ENCODE results near the gene HM13. TPM values are rescaled to one million over a fixed set of nuclear protein-coding genes. Genes with fewer than 3 reads are reported as not detected.

HM13 gene
- total and polyA plus RNA-seq, 2 of the 13 experiments (the other 11 are each of a cell fraction or from before 2014, with no cell fraction given), result 118 to 243 TPM

DNA sequence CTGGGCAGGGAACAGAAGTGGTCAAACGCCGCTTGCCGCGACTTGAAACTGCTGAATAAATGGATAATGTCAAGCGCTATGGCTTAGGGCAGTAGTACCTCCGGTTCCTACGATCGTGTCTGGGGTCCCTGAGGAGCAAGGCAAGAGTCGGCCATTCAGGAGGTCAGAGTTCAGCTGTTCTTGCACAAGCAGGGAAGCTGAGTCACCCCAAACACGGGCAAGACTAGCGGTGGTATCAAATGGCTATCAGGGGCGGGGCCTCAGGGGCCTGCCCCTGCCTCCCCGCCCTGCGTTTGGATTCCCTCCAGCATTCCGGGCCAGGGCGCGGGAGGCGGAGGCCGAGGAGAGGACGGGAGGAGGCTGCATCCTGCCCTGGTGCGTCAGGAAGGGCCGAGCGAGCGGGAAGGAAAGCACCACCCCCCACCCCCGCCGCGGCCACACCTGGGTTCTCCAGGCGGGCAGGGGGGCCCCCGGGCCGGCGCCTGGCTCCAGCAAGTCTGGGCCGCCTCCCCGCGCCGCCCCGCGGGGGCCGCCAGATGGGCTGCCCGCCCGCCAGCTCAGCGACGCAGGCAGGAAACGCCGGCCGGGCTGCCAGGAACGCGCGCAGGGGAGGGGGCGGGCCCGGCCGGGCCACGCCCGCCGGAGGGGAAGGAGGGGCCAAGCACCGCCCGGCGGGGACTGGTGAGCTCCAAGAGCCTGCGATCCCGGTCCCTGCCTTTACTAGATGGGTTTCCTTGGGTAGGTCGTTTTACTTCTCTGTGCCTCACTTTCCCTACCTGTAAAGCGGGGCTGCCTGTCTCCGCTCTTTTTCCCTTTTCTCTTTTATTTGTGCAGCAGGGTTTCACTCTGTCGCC is 58.7 kb downstream of the HM13 start (continued):
- peak; percentile 94 for TF ChIP-seq ZXDC (CRISPR knock-in tag; IDR thresholded peaks at IDR 0.05)
- TF ChIP-seq, protein P1, sequence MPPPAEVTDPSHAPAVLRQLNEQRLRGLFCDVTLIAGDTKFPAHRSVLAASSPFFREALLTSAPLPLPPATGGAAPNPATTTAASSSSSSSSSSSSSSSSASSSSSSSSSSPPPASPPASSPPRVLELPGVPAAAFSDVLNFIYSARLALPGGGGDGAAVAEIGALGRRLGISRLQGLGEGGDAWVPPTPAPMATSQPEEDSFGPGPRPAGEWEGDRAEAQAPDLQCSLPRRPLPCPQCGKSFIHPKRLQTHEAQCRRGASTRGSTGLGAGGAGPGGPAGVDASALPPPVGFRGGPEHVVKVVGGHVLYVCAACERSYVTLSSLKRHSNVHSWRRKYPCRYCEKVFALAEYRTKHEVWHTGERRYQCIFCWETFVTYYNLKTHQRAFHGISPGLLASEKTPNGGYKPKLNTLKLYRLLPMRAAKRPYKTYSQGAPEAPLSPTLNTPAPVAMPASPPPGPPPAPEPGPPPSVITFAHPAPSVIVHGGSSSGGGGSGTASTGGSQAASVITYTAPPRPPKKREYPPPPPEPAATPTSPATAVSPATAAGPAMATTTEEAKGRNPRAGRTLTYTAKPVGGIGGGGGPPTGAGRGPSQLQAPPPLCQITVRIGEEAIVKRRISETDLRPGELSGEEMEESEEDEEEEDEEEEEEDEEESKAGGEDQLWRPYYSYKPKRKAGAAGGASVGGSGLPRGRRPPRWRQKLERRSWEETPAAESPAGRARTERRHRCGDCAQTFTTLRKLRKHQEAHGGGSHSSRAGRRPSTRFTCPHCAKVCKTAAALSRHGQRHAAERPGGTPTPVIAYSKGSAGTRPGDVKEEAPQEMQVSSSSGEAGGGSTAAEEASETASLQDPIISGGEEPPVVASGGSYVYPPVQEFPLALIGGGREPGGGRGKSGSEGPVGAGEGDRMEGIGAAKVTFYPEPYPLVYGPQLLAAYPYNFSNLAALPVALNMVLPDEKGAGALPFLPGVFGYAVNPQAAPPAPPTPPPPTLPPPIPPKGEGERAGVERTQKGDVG (CRISPR knock-in tag; IDR thresholded peaks at IDR 0.05; ENCODE audit: borderline replicate concordance), result peak; percentile 80
- TF ChIP-seq CENPBD1 (CRISPR knock-in tag; IDR thresholded peaks at IDR 0.05; ENCODE audit: borderline replicate concordance, low read depth), result no peak
- peak; percentile 40 for TF ChIP-seq GABPA (IDR thresholded peaks at IDR 0.05; ENCODE audit: low read depth, low read length)
- peak; percentile 75 for TF ChIP-seq GABPA (CRISPR knock-in tag; IDR thresholded peaks at IDR 0.05; ENCODE audit: low read depth)
- TF ChIP-seq YEATS2 (CRISPR knock-in tag; IDR thresholded peaks at IDR 0.05; ENCODE audit: borderline replicate concordance), result no peak; the same call in 1 of the 2 replicates
- TF ChIP-seq ZNF484 (CRISPR knock-in tag; IDR thresholded peaks at IDR 0.05; ENCODE audit: borderline replicate concordance, low read depth), result no peak
- no peak; the same call in none of the 2 replicates for TF ChIP-seq GTF3A (CRISPR knock-in tag; conservative IDR thresholded peaks at IDR 0.05)
- peak; percentile 98 for TF ChIP-seq CREBL2 (CRISPR knock-in tag; IDR thresholded peaks at IDR 0.05; ENCODE audit: borderline replicate concordance)
- TF ChIP-seq PAF1 (CRISPR knock-in tag; IDR thresholded peaks at IDR 0.05), result peak; percentile 98
- peak; percentile 97 for TF ChIP-seq RXRB (CRISPR knock-in tag; IDR thresholded peaks at IDR 0.05; ENCODE audit: borderline replicate concordance)
- peak; percentile 72; the same call in 1 of the 2 replicates for TF ChIP-seq ZNF672 (CRISPR knock-in tag; IDR thresholded peaks at IDR 0.05)
- TF ChIP-seq SIX4 (CRISPR knock-in tag; IDR thresholded peaks at IDR 0.05), result peak; percentile 99
- TF ChIP-seq, protein P2, sequence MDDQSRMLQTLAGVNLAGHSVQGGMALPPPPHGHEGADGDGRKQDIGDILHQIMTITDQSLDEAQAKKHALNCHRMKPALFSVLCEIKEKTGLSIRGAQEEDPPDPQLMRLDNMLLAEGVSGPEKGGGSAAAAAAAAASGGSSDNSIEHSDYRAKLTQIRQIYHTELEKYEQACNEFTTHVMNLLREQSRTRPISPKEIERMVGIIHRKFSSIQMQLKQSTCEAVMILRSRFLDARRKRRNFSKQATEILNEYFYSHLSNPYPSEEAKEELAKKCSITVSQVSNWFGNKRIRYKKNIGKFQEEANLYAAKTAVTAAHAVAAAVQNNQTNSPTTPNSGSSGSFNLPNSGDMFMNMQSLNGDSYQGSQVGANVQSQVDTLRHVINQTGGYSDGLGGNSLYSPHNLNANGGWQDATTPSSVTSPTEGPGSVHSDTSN (CRISPR knock-in tag; IDR thresholded peaks at IDR 0.05; ENCODE audit: borderline replicate concordance), result peak; percentile 92
- TF ChIP-seq FOXK1 (CRISPR knock-in tag; IDR thresholded peaks at IDR 0.05; ENCODE audit: borderline replicate concordance, low read depth), result peak; percentile 93
- no peak for TF ChIP-seq ZNF530 (CRISPR knock-in tag; IDR thresholded peaks at IDR 0.05; ENCODE audit: low read depth)

Data from HepG2 (cell line).